CD4-positive, alpha-beta memory T cell (primary cell): Measurements from ENCODE around the gene CMPK2. TPM values are rescaled to one million over a fixed set of nuclear protein-coding genes. Genes with fewer than 3 reads are reported as not detected.

Experiments used
- CTCF ChIA-PET: fragments of 350-600 bp; sonication (Branson Sonifier 250); formaldehyde crosslinking; loops from one replicate; lab custom pipeline; 2021; ENCODE audit warnings: inconsistent platforms; ENCODE audit not compliant: partially characterized antibody; lab: Charles Lee
- POLR2A ChIA-PET: fragments of 350-600 bp; sonication (Branson Sonifier 250); formaldehyde crosslinking; loops from one replicate; lab custom pipeline; 2021; ENCODE audit not compliant: partially characterized antibody; lab: Charles Lee
- DNase-seq, 5 donors: peaks; one replicate each; pipeline versions ENCODE4 v3.0.0 to v3.0.0-alpha.2; 2020 to 2022; ENCODE audit warnings: mixed read lengths in 1 of 5
- H3K27ac ChIP-seq: one replicate; pipeline ENCODE4 v1.7.0; 2013; ENCODE audit warnings: low read depth, low read length
- H3K27me3 ChIP-seq: 2 replicates; pipeline ENCODE4 v1.7.0; 2013; ENCODE audit warnings: mild to moderate bottlenecking, low read length, moderate library complexity; ENCODE audit not compliant: insufficient read depth
- H3K36me3 ChIP-seq: 2 replicates; pipeline ENCODE4 v1.7.0; 2013; ENCODE audit warnings: mild to moderate bottlenecking, low read length, moderate library complexity; ENCODE audit not compliant: insufficient read depth
- H3K4me1 ChIP-seq: 2 replicates; pipeline ENCODE4 v1.7.0; 2013; ENCODE audit warnings: mild to moderate bottlenecking, low read length, moderate library complexity; ENCODE audit not compliant: insufficient read depth
- H3K4me3 ChIP-seq, 2 donors: one replicate each; pipeline ENCODE4 v1.7.0; 2013; ENCODE audit warnings: low read length in 2 of 2, mild to moderate bottlenecking in 1 of 2
- H3K9me3 ChIP-seq, 2 donors: one replicate each; pipeline ENCODE4 v1.7.0; 2013; ENCODE audit warnings: low read length in 2 of 2, control low read depth in 1 of 2; ENCODE audit not compliant: control insufficient read depth in 1 of 2
- H3K27ac Mint-ChIP-seq, 7 donors: one replicate each; pipeline ENCODE4 v1.8.0; 2020 to 2021; ENCODE audit warnings: mixed read lengths in 7 of 7, mild to moderate bottlenecking in 6 of 7, inconsistent platforms in 3 of 7, moderate library complexity in 3 of 7
- H3K27me3 Mint-ChIP-seq, 2 donors: one replicate each; pipeline ENCODE4 v1.8.0; 2020 to 2021; ENCODE audit warnings: mixed read lengths in 2 of 2
- H3K36me3 Mint-ChIP-seq, 2 donors: one replicate each; pipeline ENCODE4 v1.8.0; 2020 to 2021; ENCODE audit warnings: mixed read lengths in 2 of 2, inconsistent platforms in 1 of 2, mild to moderate bottlenecking in 1 of 2
- H3K4me1 Mint-ChIP-seq, 4 donors: one replicate each; pipeline ENCODE4 v1.8.0; 2020 to 2021; ENCODE audit warnings: mixed read lengths in 4 of 4, mild to moderate bottlenecking in 1 of 4
- H3K4me3 Mint-ChIP-seq, 8 donors: one replicate each; pipeline ENCODE4 v1.8.0; 2020 to 2021; ENCODE audit warnings: mixed read lengths in 8 of 8, mild to moderate bottlenecking in 7 of 8, moderate library complexity in 6 of 8, inconsistent platforms in 3 of 8
- H3K9me3 Mint-ChIP-seq, 8 donors: one replicate each; pipeline ENCODE4 v1.8.0; 2020 to 2021; ENCODE audit warnings: mixed read lengths in 8 of 8, mild to moderate bottlenecking in 5 of 8, inconsistent platforms in 3 of 8, moderate library complexity in 1 of 8
- intact Hi-C: fragments of 100-400 bp; cut with micrococcal nuclease; formaldehyde crosslinking; loops from one replicate; pipeline ENCODE4 v1.15.1; 2023
- polyA plus RNA-seq, 2 donors: library from polyadenylated mRNA; unstranded; fragments of 300-500 nt; fragmentation: Illumina TruSeq; gene quantifications; one replicate each; pipeline ENCODE4 v1.2.3, GENCODE V29; 2021
- total RNA-seq, 2 experiments: library from RNA; stranded (reverse); gene quantifications; one replicate each; pipeline ENCODE4 v1.2.3, GENCODE V29; 2021

The CMPK2 gene
- total and polyA plus RNA-seq, 4 experiments from 2014 or later: 3.5 to 9.7 (median 5.2) TPM

DNA sequence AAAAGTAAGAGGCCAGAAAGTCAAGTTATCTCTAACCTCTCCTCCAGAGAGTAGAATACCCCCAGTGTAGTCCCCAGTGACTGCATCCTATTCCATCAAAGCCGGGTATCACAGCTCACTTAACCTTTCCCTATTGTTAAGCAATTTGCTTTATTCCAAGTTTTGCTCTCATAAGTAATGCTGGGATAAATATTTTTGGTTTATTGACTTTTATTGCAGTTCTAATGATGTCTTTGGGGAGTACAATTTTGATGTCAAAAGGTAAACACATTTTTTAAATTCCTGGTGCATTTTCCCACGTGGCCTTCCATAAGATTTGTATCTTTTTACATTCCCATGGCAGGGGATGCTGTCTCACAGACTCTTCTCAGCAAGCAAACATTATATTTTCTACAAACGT, 43.3 kb downstream of the CMPK2 start:
- H3K4me3 ChIP-seq: no peak overlapping the region
- Mint-ChIP-seq H3K27ac (no peak overlapping the region), H3K36me3 (no peaks in the 10 kb centered on the region), H3K9me3 (peaks cover 0 to 2% (median 0%) of the 10 kb centered on the region in 8 donors), H3K4me1 (peaks cover 0 to 6% (median 5%) of the 10 kb centered on the region in 4 donors), H3K4me3 (no peak overlapping the region), H3K27me3 (peaks cover 1 to 10% of the 10 kb centered on the region in 2 donors)
- no peaks in the 10 kb centered on the region for H3K27me3 ChIP-seq
- intact Hi-C loops: loop anchor here (10.0 kb wide), 1 partner anchor 192 kb away; no protein-coding TSS in a partner anchor
- no peaks in the 10 kb centered on the region for H3K4me1 ChIP-seq
- ChIA-PET POLR2A (no interaction called here), CTCF (interaction anchor here (0.6 to 0.7 kb wide), 2 partner anchors 50 to 191 kb away, joined by 3 read pairs; no protein-coding TSS in a partner anchor)
- H3K9me3 ChIP-seq: no peaks in the 10 kb centered on the region
- H3K36me3 ChIP-seq: no peaks in the 10 kb centered on the region
- DNase-seq: no peak
- H3K27ac ChIP-seq: no peak overlapping the region

DNA sequence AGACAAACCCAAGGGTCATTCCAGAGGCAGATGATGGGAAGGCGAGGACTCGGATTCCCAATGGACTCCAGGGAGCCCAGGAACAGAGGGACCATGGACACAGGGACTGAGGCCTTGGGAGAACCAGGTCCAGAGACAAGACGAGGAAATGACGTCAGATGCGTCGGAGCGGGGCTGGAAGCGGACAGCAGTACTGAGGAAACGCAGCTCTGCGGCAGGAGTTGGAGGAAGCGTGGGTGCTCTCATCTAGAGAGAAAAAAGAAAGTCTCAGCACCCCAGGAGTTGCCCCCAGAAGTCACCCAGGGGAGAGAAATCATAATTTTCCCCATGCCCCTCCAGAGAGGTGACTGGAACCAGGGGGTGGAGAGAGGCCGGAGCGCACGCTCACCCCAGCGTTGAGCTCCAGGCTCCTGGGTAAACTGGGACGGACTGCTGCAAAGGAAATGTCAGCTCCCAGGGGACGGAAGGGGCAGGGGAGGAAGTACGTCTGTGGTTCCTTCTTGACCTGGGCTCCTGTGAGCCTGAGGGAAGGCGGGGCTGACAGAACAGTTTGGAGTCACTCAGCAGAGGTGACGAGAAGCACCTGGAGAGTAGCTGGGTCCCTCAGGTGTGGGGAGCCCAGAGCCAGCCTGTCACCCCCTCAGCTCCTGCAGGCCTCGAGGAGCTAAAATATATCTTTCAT, 44.7 kb downstream of the CMPK2 start:
- Histone ChIP-seq H3K4me3 (no peak overlapping the region), H3K27ac (no peak overlapping the region), H3K4me1 (no peaks in the 10 kb centered on the region), H3K9me3 (no peaks in the 10 kb centered on the region), H3K36me3 (no peaks in the 10 kb centered on the region), H3K27me3 (no peaks in the 10 kb centered on the region)
- intact Hi-C loops: loop anchor here (10.0 kb wide), 1 partner anchor 194 kb away; no protein-coding TSS in a partner anchor
- no peak for DNase-seq
- Mint-ChIP-seq H3K9me3 (peaks cover 0 to 2% (median 0%) of the 10 kb centered on the region in 8 donors), H3K27me3 (peaks cover 1 to 12% of the 10 kb centered on the region in 2 donors), H3K4me1 (peaks cover 0 to under 1% (median under 1%) of the 10 kb centered on the region in 4 donors), H3K27ac (no peak overlapping the region), H3K4me3 (no peak overlapping the region), H3K36me3 (no peaks in the 10 kb centered on the region)
- POLR2A ChIA-PET: no interaction called here
- CTCF ChIA-PET: interaction anchor here (0.9 to 1.7 kb wide), 3 partner anchors 45 to 223 kb away, joined by 3 to 8 read pairs (median 3); partner anchors contain the start of gene CMPK2

DNA sequence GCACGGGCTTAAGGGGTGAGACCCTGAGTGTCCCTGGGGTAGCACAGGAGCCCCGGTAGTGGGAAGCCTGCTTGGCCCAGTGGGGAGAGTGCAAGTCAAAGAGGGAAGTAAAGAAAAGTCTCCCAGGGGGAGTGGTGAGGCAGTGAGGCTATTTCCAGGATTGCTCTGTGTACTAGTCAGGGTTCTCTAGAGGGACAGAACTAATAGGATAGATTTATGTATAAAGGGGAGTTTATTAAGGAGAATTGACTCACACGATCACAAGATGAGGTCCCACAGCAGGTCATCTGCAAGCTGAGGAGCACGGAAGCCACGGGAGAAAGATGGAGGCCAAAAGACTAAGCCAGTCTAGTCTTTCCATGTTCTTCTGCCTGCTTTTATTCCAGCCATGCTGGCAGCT, 45.5 kb downstream of the CMPK2 start:
- DNase-seq: no peak
- no peaks in the 10 kb centered on the region for H3K4me1 ChIP-seq
- POLR2A ChIA-PET: no interaction called here
- Mint-ChIP-seq H3K27me3 (peaks cover 1 to 17% of the 10 kb centered on the region in 2 donors), H3K4me1 (no peaks in the 10 kb centered on the region), H3K9me3 (peaks cover 0 to 4% (median 0%) of the 10 kb centered on the region in 8 donors), H3K36me3 (no peaks in the 10 kb centered on the region), H3K4me3 (no peak overlapping the region), H3K27ac (peak overlapping the region in 1 of 7 donors; percentile 2)
- CTCF ChIA-PET: interaction anchor here (1.6 kb wide), 1 partner anchor 224 kb away, joined by 3 read pairs; no protein-coding TSS in a partner anchor
- no peaks in the 10 kb centered on the region for H3K36me3 ChIP-seq
- intact Hi-C loops: loop anchor here (10.0 kb wide), 1 partner anchor 195 kb away; no protein-coding TSS in a partner anchor
- no peaks in the 10 kb centered on the region for H3K27me3 ChIP-seq
- H3K9me3 ChIP-seq: no peaks in the 10 kb centered on the region
- H3K27ac ChIP-seq: no peak overlapping the region
- no peak overlapping the region for H3K4me3 ChIP-seq

DNA sequence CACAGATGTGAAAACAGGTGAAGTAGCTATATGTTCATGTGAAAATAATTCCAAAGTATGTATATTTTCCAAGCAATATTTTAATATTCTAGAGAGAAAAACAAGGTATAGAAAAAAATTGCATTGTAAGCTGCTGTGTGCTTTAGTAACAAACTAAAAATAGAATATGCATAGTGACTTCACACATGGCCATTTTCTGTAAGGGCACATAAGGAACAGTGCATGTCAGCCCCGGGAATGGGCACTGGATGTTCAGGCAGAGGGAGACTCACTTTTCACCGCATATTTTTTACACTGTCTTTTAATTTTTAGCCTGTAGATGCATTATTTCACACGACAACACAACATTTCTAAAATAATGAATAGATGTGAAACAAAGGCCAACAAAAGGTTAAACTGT, 46.0 kb downstream of the CMPK2 start:
- intact Hi-C loops: loop anchor here (10.0 kb wide), 1 partner anchor 195 kb away; no protein-coding TSS in a partner anchor
- H3K27me3 Mint-ChIP-seq: peaks cover 1 to 19% of the 10 kb centered on the region in 2 donors
- POLR2A ChIA-PET: no interaction called here
- no peak overlapping the region for H3K27ac ChIP-seq
- peaks cover 0 to 4% (median 0%) of the 10 kb centered on the region in 8 donors for H3K9me3 Mint-ChIP-seq
- no peaks in the 10 kb centered on the region for H3K4me1 ChIP-seq
- DNase-seq: no peak
- no peak overlapping the region for H3K4me3 ChIP-seq
- no peak overlapping the region for H3K27ac Mint-ChIP-seq
- H3K4me3 Mint-ChIP-seq: no peak overlapping the region
- no peaks in the 10 kb centered on the region for H3K4me1 Mint-ChIP-seq
- no peaks in the 10 kb centered on the region for H3K36me3 Mint-ChIP-seq
- no peaks in the 10 kb centered on the region for H3K36me3 ChIP-seq
- no peaks in the 10 kb centered on the region for H3K27me3 ChIP-seq
- CTCF ChIA-PET: no interaction called here
- no peaks in the 10 kb centered on the region for H3K9me3 ChIP-seq

DNA sequence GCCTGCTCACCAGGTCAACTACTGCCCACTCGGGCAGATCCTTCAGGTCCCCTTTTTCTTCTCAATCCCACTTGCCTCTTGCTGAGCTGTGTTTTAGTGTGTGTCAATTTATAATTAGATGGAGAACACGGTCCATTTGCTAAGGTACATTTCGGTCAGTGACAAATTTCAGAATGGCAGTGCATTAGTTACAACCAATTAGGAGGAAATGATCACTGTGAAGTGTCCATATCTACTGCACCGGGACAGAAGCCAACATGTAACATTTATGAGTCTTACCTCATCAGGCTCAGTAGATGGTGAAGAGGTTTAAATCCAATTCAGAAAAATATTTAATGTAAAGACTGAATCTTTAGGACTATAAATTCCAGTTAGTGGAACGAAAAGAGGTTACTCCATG, 47.7 kb downstream of the CMPK2 start:
- CTCF ChIA-PET: no interaction called here

DNA sequence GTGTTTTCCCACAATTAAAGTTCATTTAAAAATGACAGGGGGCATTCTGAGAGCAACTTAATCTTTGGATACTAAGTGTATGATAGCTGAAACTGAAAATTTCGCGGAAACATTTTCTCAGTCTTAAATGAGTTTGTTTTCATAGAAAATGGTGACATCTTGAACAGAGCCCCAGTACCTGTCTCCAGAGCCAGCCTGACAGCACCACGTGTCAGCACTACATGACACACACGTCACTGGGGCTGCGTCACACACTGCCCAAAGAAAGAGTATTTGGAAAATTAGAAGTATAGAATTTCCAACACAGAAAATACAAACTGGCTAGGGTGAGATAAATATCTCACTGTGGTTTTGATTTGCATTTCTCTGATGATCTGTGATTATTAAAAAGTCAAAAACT, 50.8 kb downstream of the CMPK2 start:
- Mint-ChIP-seq H3K27ac (no peak overlapping the region), H3K36me3 (no peaks in the 10 kb centered on the region), H3K9me3 (peaks cover 0 to 2% (median 0%) of the 10 kb centered on the region in 8 donors), H3K27me3 (peaks cover 5 to 29% of the 10 kb centered on the region in 2 donors), H3K4me3 (no peak overlapping the region), H3K4me1 (no peaks in the 10 kb centered on the region)
- Histone ChIP-seq H3K27ac (no peak overlapping the region), H3K4me3 (no peak overlapping the region), H3K4me1 (no peaks in the 10 kb centered on the region), H3K27me3 (no peaks in the 10 kb centered on the region), H3K9me3 (no peaks in the 10 kb centered on the region), H3K36me3 (no peaks in the 10 kb centered on the region)
- intact Hi-C loops: no loop called here
- no peak for DNase-seq
- CTCF ChIA-PET: no interaction called here
- POLR2A ChIA-PET: no interaction called here

More for the DNA sequence above, 47.7 kb downstream of the CMPK2 start:
- Mint-ChIP-seq H3K27ac (no peak overlapping the region), H3K4me3 (no peak overlapping the region), H3K4me1 (no peaks in the 10 kb centered on the region), H3K27me3 (peaks cover 1 to 25% of the 10 kb centered on the region in 2 donors), H3K36me3 (no peaks in the 10 kb centered on the region), H3K9me3 (peaks cover 0 to 2% (median 0%) of the 10 kb centered on the region in 8 donors)
- no peak overlapping the region for H3K4me3 ChIP-seq
- intact Hi-C loops: no loop called here
- H3K36me3 ChIP-seq: no peaks in the 10 kb centered on the region
- POLR2A ChIA-PET: no interaction called here
- DNase-seq: no peak
- no peak overlapping the region for H3K27ac ChIP-seq
- H3K9me3 ChIP-seq: no peaks in the 10 kb centered on the region
- H3K27me3 ChIP-seq: no peaks in the 10 kb centered on the region
- H3K4me1 ChIP-seq: no peaks in the 10 kb centered on the region

DNA sequence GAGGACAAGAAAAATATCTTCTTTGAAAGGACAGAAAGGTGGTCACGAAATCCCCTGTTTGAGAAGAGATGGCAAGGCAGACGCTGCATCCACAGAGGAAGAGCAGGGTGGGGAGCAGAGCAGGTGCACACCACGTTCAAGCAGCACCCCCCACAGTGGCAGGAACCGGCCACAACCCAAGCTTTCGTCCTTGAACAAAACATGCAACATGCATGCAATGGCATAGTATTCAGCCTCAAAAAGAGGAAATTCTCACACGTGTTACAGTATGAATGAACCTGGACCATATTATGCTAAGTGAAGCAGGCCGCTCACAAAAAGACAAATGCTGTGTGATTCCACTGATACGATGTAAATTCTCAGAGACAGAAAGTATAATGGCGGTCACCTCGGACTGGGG, 51.4 kb downstream of the CMPK2 start:
- H3K4me3 ChIP-seq: no peak overlapping the region
- no peaks in the 10 kb centered on the region for H3K36me3 ChIP-seq
- CTCF ChIA-PET: no interaction called here
- intact Hi-C loops: no loop called here
- peaks cover 0 to 2% (median 0%) of the 10 kb centered on the region in 8 donors for H3K9me3 Mint-ChIP-seq
- H3K27me3 ChIP-seq: no peaks in the 10 kb centered on the region
- no peak for DNase-seq
- H3K27ac Mint-ChIP-seq: no peak overlapping the region
- H3K4me1 ChIP-seq: no peaks in the 10 kb centered on the region
- no peak overlapping the region for H3K27ac ChIP-seq
- no peak overlapping the region for H3K4me3 Mint-ChIP-seq
- H3K9me3 ChIP-seq: no peaks in the 10 kb centered on the region
- POLR2A ChIA-PET: no interaction called here
- H3K36me3 Mint-ChIP-seq: no peaks in the 10 kb centered on the region
- no peaks in the 10 kb centered on the region for H3K4me1 Mint-ChIP-seq
- peaks cover 7 to 30% of the 10 kb centered on the region in 2 donors for H3K27me3 Mint-ChIP-seq
